HG03039 (cell line): ENCODE data around the gene VAV3.
"Not testable (repeated sequence)": the region's sequence is repeated elsewhere in the genome, so short reads cannot be mapped to it uniquely, and the experiment has no call there.

Source experiments
- ATAC-seq: cut with Tn5 transposase; IDR thresholded peaks from one replicate; pipeline ENCODE4 v1.9.1; 2021; ENCODE audit warnings: mild to moderate bottlenecking, moderate library complexity; ENCODE audit not compliant: unreplicated experiment

VAV3 gene

DNA sequence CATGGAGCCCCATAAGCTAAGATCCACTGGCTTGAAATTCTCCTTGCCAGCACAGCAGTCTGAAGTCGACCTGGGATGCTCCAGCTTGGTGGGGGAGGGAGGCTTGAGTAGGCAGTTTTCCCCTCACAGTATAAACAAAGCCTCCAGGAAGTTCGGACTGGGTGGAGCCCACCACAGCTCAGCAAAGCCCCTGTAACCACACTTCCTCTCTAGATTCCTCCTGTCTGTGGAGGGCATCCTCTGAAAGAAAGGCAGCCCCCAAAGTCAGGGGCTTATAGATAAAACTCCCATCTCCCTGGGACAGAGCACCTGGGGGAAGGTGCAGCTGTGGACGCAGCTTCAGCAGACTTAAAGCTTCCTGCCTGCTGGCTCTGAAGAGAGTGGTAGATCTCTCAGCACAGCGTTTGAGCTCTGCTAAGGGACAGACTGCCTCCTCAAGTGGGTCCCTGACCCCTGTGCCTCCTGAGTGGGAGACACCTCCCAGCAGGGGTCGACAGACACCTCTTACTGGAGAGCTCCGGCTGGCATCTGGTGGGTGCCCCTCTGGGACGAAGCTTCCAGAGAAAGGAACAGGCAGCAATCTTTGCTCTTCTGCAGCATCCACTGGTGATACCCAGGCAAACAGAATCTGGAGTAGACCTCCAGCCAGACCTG is 120.3 kb downstream of the VAV3 start:
- not testable (repeated sequence) for ATAC-seq

DNA sequence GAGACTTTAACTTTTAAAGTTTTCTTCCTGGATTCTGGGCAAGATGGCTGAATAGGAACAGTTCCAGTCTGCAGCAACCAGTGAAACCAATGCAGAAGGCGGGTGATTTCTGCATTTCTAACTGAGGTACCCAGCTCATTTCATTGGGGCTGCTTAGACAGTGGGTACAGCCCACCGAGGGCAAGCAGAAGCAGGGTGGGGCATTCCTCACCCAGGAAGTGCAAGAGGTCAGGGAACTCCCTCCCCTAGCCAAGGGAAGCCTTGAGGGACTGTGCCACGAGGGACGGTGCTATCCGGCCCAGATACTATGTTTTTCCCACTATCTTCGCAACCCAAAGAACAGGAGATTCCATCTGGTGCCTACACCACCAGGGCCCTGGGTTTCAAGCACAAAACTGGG is 121.0 kb downstream of the VAV3 start:
- no peak for ATAC-seq

DNA sequence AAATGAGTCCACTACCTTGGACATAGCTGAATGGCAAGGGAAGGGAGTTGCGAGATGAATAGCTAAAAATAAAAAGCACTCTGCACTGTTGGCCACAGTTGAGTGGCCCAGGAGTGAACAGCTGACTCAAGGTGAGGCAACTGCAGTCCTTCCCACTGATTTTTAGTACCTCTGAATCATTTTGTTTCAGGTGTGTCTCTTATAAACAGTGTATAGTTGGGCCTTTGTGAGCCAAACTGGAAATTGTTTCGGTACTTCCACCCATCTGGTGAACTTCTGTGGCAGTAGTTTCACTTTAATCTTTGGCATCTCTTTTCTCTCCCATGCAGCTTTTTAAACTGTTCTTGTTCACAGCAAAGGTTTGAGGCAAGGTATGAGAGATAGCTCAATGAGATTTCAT is 122.7 kb downstream of the VAV3 start:
- ATAC-seq: no peak

DNA sequence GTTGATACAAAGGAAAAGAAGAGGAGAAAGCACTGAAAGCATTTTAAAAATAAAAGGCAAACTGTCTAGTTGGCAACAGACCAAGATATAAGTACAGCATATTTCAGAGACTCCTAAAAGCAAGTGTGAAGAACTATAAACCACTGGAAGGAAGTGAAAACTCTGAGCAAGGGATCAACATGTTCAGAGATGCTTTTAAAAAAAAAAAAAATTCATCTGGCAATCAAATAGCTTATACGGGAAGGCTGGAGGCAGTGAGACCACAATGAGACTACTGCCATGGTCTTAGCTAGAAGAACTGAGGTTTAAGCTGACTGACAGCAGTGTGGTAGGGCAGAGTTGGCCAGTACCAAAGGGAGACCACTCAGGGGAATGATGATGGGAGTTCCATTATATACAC is 124.3 kb downstream of the VAV3 start:
- ATAC-seq: no peak

DNA sequence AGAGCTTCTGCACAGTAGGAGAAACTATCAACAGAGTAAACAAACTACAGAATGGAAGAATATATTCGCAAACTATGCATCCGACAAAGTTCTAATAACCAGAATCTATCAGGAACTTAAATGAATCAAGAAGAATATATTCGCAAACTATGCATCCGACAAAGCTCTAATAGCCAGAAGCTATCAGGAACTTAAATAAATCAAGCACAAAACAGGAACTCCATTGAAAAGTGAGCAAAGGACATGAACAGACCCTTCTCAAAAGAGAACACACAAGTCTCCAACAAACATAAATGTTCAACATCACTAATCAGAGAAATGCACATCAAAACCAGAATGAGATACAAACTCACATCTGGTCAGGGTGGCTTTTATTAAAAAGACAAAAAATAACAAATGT is 126.9 kb downstream of the VAV3 start:
- ATAC-seq: no peak

DNA sequence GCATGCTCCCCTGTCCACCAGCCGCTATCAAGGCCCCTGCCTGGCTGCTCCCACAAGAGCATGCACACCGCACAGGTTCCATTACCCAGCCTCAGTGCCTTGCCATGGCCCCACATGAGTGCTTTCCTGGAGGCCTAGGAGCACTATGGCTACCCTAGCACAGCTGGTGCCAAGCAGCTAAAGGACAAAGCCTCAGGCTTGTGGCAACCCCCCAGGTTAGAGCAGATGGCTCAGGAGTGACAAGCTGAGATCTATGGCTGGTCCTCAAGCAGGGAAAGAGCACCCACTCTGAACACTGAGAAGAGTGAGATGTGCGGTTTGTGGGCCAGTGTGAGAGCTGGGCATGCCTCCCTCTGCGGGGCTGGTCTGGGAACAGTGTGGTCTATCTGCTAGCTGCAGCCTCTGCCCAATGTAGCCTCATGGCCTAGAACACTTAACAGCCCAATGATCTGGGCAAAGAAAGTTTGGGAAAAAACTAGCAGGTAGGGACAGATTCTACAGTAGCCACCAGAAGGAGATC is 129.8 kb downstream of the VAV3 start:
- no peak for ATAC-seq

DNA sequence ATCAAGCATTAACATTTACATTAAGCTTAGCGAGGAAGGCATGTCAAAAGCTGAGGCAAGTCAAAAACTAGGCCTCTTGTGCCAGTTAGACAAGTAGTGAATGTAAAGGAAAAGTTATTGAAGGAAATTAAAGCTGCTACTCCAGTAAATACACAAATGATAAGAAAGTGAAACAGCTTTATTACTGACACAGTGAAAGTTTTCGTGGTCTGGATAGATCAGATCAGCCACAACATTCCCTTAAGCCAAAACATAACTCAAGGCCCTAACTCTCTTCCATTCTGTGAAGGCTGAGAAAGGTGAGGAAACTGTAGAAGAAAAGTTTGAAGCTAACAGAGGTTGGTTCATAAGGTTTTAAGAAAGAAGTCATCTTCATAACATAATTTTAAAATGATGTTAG is 131.9 kb downstream of the VAV3 start:
- ATAC-seq: no peak

DNA sequence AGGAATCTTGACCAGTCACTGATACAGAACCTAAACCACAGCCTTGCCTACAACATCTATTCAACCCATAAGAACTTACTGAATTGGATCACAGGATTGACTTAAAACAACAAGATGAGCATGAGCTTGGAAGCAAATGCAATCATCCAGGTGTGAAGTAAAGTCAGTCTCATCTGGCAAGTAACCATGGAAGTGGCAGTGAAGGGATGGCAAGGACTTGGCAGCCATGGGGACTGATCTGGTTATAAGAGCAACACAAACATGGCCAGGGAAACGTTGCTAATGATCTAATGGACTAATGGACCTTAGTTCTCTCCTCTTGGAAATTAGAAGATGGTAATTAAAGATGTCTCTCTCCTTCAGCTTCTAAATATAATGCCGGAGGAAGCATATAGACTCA is 133.1 kb downstream of the VAV3 start:
- no peak for ATAC-seq

DNA sequence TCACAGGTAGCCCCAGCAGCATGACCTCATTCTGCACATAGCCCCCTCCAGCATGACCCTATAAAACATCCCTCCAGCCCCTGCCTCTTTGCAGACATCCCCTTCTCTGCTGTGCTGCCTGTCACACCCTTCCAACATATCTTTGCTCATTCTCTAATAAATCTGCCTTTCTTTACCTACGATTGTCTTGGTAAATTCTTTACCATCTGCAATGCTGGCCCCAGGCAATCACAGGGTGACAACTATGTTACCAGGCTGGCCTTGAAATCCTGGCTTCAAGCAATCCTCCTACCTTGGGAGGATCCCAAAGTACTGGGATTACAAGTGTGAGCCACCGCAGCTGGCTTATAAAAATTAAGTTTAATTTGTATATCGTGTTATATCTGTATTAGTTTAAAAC is 134.5 kb downstream of the VAV3 start:
- ATAC-seq: no peak

DNA sequence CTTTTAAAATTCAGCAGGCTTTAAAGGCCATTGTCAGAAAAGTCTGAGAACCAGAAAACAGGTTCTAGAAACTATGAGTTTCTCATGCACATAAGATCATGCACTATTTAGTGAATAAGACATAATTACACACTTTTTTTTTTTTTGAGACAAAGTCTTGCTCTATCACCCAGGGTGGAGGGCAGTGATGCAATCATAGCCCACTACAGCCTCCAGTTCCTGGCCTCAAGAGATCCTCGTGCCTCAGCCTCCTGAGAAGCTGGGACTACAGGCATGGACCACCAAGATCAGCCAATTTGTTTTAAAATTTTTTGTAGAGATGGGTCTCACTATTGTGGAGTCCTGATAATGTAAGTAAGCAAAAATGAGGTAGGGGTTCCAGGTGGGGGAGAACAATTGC is 134.9 kb downstream of the VAV3 start:
- ATAC-seq: no peak

DNA sequence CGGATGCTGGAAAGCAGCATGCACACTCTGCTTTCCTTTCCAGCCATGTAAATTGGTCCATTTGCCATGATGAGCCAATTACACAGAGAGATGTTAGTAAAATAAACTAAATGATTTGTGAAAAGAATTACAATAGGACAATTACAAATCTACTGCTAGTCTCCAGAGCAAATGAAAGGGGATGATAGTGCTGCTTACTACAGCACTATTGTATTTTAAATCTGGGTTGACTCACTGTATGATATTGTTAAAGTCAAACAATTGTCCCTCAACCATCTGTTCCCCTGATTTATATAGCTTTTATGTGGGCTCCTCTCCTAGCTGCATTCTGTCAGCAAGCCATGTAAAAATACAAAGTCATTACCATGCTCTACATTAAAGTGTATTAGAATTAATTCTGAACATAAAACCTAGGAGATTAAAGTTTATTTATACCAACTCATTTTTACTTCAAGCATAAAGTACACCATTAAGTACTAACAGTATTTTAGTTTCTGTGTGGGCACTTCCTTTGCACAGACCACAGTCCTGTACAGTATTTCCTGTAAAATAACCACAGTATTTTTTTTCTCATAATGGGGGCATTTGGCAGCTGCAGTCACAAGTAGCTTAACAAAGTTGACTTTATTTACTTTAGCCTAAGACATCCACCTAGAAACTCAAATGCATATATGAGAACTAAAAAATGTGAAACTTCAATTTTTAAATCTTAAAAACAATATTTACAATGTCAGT is 135.8 kb downstream of the VAV3 start:
- ATAC-seq: no peak

DNA sequence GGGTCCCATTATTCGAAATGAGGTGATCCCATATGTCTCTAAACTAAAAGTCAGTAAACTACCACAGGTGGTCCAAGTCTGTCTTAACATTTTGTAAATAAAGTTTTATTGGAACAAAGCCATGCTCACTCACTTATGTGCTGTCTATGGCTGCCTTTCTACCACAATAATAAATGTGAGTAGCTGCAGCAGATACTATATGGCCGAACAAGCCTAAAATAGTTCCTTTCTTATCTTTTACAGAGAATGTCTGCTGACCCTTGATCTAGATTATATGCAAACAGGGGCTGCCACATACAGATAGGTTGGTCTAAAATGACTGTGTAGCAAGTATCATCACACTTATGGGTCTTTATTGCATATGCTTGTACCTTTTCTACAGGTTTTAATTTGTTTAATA is 140.0 kb downstream of the VAV3 start:
- ATAC-seq: no peak

DNA sequence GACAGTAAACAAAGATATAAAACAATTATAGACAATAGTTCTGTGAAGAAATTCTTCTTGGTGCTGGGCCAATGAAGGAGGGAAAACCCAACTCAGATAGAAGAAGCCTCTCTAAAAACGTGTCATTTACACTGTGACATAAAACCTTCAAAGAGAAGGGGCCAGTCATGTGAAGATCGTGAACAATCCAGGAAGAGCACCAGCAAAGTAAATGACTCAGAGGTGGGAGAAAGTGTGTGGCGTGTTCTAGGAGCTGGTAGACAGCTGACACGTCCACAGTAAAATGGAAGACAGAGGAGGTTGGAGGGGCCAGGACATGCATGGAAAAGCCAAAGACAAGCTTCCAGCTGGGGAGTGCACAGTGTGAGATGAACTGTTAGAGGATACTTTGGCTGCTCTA is 143.6 kb downstream of the VAV3 start:
- no peak for ATAC-seq

DNA sequence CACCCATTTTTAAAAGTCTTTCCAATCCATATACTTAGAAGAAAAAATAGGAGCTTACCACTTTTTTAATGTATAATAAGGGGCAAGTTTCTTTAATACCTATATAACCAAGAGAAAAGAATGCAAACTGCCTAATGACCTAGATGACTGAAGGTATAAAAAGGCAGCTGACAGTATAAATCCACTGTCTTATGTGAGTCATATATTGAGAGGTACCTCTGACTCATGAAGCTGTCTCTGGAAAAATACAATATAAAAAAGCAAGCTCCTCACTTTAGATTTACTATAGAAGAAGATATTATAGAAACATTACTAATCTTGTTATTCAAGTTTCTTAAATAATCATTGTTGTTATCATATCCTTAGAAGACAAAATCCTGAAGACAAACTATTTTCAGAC is 144.2 kb downstream of the VAV3 start:
- ATAC-seq: no peak

DNA sequence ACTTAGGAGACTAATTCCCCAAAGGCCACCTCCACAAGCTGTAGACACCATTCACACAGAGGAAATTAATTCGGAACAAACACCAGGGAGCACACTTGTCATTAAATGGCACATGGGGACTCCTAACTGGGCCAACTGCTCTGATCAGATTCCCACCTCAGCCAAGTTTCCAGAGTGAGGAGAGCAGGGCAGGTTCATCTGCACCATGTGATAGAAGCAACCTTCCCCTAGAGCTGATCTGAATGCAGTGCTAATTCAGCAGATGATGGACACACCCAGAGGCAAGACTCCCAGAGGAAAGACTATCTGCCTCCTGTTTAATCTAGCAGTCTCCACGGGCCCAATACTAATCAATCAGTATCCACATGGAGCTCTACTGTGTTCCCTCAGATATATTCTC is 147.0 kb downstream of the VAV3 start:
- no peak for ATAC-seq

DNA sequence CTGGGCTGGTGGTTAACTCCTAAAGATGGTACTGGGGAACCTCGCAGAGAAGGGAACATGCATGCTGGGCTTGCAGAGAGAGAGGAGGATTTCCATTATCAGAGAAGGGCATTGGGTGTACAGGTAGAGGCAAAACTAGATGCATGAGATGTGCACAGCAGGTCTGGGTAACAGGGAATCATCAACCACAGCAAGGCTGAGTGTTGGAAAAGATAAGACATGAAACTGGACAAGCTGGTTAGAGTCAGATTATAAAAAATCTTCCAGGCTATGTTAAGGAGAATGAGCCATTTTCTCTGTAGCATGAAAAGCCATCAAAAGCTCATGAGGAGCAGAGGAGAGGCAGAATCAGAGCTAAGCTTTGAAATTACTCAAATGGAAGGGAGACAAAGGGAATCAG is 147.8 kb downstream of the VAV3 start:
- ATAC-seq: no peak

DNA sequence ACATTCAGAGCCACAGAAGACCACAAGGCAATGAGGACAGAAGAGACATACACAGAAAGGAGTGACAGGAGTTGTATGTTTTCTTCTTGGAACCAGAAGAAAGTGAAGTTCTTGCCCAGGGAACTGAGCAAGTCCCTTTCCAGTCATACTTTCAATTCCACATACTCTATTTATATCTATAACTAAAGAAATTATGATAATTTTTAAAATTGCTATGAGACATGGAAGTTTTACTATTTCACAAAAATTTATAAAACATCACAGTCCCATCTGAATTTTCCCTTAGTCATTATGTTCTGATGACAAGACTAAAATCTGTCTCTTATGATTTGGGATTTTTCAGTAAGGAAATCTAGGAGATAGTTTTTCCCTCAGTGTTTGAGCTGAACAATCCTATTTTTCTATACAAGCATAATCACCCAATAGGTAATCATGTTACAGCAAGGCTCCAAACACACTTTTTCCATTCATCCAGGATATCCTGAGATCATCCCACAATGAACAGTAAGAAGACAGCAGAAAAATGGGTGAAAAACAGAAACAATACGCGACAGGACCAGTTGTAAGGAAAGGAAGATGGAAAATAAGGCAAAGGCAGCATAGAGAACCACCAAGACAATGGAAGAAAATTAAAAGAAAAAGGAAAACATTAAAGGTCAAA is 154.6 kb downstream of the VAV3 start:
- no peak for ATAC-seq

DNA sequence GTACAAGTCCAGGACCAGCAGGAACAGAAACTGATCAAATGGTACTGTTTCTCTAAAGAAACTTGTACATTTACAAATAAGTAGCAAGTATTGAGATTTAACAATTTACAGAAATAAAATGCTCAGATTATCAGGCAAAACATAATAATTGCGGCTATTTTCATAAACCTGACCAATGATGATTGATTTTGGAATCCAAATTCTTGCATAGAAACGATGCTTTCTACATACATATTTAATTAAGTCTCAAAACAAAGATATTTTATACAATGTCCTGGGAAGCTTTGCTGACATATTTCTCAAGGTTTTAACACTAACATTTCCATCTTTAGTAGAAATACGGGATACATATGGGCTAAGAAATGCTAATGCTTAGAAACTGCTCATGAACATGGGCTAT is 157.1 kb downstream of the VAV3 start:
- no peak for ATAC-seq

DNA sequence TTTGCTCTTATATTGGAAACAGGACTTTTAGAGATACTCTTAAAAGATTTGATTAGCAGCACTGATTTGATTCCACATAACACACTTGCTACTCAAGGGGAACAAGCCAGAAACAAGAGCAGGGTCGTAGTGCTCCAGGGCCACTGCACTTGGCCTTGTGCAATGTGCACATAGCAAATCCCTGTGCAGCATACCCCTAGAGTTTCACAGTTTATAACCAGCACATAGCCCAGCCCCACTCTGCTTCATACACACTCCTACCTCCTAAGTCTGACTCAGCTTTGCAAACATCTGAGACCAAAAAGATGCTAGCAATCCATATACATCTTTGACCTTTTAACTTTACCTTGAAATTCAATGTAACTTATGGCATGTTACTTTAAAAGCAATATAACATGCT is 157.6 kb downstream of the VAV3 start:
- ATAC-seq: no peak

DNA sequence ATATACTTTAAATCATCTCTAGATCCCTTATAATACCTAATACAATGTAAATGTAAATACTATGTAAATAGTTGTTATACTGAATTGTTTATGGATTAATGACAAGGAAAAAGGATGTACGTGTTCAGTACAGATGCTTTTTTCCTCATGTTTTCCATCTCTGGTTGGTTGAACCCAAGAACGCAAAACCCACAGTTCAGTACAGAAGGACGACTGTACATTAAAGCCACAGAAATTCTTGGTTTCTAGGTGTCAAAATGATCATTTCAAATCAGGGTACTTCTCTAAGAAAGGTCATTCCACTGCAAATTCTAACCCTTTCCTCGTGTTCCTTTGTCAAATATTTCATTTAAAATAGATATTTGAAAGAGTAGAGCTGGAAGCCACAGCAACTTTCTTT is 158.1 kb downstream of the VAV3 start:
- no peak for ATAC-seq

DNA sequence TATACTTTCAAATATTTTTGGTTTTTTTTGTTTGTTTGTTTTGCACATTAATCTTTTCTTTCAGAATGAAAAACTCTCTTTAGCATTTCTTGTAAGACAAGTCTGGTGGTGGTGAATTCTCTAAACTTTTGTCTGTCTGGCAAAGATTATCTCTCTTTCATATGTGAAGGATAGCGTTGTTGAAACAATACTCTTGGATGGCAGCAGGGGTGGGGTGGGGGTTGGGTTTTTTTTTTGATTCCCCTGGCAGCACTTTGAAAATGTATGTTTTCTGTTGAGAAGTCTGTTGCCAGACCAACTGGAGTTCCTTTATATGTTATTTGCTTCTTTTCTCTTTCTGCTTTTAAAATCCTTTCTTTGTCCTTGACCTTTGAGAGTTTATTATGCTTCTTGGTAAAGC is 160.2 kb downstream of the VAV3 start:
- no peak for ATAC-seq

DNA sequence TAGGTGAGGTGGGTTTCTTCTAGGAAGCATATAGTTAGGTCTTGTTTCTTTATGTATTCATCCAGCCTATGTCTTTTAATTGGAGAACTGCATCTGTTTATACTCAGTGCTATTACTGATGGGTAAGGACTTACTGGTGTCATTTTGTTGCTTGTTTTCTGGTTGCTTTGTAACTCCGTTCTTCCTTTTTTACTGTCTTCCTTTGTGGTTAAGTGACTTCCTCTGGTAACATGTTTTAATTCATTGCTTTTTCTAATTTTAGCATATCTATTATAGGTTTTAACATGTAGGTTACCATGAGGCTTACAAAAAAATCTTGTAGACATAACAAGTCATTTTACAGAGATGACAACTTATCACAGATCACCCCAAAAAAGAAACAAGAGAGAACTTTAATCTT is 160.8 kb downstream of the VAV3 start:
- ATAC-seq: no peak
